ENCODE measurements around the gene PPP1R12A.
"Not testable (repeated sequence)": the region's sequence is repeated elsewhere in the genome, so short reads cannot be mapped to it uniquely, and the experiment has no call there.

PPP1R12A gene

DNA sequence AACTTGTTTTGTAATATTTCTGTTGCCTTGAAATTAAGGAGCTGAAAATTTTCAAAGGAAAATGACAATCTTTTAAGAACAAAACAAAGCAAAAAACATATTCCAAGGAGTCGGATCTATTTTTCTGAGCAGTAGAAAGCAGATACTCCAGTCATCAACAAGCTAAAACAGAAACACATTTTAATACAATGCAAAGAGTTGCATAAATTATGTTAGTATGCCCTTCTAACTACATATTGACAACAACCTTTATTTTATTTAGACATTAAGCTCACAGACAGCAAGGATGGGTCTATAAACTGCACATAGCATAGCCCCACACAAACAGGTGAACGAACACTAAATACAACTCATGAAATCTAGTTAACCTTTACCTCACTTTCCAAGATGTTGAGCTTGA, 106.0 kb downstream of the PPP1R12A start:
- H3K4me3 ChIP-seq (ENCODE audit: low read depth, low read length) = no peak overlapping the region
- no peak for DNase-seq (ENCODE audit: low read depth)
- no peak for TF ChIP-seq MYC (IDR thresholded peaks at IDR 0.05; ENCODE audit: low read depth, low read length)
- no peak for TF ChIP-seq POLR2A (IDR thresholded peaks at IDR 0.05; ENCODE audit: extremely low read depth, insufficient read length)
- TF ChIP-seq, protein P1, sequence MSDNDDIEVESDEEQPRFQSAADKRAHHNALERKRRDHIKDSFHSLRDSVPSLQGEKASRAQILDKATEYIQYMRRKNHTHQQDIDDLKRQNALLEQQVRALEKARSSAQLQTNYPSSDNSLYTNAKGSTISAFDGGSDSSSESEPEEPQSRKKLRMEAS (IDR thresholded peaks at IDR 0.05; ENCODE audit: low read depth, low read length) = no peak
- TF ChIP-seq, protein P2, sequence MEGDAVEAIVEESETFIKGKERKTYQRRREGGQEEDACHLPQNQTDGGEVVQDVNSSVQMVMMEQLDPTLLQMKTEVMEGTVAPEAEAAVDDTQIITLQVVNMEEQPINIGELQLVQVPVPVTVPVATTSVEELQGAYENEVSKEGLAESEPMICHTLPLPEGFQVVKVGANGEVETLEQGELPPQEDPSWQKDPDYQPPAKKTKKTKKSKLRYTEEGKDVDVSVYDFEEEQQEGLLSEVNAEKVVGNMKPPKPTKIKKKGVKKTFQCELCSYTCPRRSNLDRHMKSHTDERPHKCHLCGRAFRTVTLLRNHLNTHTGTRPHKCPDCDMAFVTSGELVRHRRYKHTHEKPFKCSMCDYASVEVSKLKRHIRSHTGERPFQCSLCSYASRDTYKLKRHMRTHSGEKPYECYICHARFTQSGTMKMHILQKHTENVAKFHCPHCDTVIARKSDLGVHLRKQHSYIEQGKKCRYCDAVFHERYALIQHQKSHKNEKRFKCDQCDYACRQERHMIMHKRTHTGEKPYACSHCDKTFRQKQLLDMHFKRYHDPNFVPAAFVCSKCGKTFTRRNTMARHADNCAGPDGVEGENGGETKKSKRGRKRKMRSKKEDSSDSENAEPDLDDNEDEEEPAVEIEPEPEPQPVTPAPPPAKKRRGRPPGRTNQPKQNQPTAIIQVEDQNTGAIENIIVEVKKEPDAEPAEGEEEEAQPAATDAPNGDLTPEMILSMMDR (IDR thresholded peaks at IDR 0.05; ENCODE audit: low read depth, low read length) = no peak

DNA sequence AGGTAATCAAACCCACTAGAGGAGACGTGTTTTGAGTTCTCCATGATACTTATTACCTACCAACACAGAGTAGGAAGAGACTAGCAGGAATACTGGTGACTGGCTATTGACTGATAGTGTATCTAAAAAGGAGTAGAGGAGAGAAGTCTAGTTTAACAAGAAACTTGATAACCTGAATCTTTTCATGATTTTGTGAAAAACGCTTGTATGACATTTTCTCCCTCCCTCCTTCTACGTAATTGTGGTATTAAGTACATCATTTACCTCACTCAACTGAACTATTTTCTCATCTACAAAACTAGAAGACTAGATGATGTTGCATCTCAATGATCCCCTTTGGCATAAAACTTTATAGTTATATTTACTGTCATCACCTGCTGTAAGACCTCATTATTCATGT, 107.4 kb downstream of the PPP1R12A start:
- DNase-seq (ENCODE audit: low read depth) = no peak
- H3K4me3 ChIP-seq (ENCODE audit: low read depth, low read length) = no peak overlapping the region
- TF ChIP-seq MYC (IDR thresholded peaks at IDR 0.05; ENCODE audit: low read depth, low read length) (no peak), POLR2A (IDR thresholded peaks at IDR 0.05; ENCODE audit: extremely low read depth, insufficient read length) (no peak)
- TF ChIP-seq, protein P1 (IDR thresholded peaks at IDR 0.05; ENCODE audit: low read depth, low read length) = no peak
- TF ChIP-seq, protein P2 (IDR thresholded peaks at IDR 0.05; ENCODE audit: low read depth, low read length) = no peak

DNA sequence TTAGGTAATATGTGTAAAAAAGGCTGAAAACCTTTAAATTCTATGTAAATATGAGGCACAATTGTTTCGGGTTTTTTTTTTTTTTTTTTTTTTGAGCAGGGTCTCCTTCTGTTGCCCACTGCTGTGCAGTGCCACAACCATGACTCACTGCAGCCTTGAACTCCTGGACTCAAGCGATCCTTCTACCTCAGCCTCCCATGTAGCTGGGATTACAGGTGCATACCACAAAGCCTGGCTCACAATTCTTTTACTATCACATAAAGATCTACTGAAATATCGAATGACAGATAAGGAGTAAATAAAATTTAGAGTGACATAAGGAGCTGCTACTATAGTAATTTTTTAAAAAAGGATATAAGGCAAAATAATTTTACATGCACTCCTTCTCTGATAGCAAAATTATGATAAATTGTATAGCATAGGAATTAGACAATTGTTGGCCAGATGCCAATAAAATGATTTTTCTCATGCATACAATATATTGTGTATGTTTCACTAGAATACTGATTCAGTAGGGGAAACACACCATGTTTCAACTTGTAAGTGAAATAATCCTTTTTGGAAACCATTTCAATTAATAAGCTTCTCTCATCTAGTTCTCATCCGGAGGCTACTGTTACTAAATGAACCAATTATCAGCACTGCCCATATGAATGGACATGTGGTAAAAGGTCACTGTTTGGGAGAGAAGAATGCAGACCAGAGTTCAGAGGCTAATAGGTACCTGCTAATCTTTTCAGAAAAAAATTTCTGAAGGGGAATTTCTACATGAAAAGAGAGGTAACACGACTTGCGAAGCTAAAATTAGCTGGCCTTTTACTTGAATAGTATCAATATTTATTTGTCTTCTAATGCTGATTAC, 108.4 kb downstream of the PPP1R12A start:
- TF ChIP-seq, protein P2 (IDR thresholded peaks at IDR 0.05; ENCODE audit: low read depth, low read length) = no peak
- TF ChIP-seq, protein P1 (IDR thresholded peaks at IDR 0.05; ENCODE audit: low read depth, low read length) = no peak
- TF ChIP-seq MYC (IDR thresholded peaks at IDR 0.05; ENCODE audit: low read depth, low read length) (no peak), POLR2A (IDR thresholded peaks at IDR 0.05; ENCODE audit: extremely low read depth, insufficient read length) (no peak)

DNA sequence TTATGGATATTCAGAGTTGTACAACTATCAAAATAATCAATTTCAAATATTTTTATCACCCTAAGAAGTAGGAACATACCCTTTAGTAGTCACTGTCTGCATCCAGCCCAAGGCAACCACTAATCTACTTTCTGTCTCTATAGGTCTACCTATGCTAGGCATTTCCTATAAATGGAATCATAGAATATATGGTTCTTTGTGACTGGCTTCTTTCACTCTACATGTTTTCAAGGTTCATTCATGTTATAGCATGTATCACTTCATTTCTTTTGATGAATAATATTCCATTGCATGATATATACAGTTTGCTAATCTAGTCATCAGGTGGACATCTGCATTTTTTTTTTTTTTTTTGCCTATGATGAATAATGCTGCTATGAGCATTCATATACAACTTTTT, 112.4 kb downstream of the PPP1R12A start:
- no peak overlapping the region for H3K4me3 ChIP-seq (ENCODE audit: low read depth, low read length)
- TF ChIP-seq, protein P2 (IDR thresholded peaks at IDR 0.05; ENCODE audit: low read depth, low read length) = no peak
- TF ChIP-seq POLR2A (IDR thresholded peaks at IDR 0.05; ENCODE audit: extremely low read depth, insufficient read length) (no peak), MYC (IDR thresholded peaks at IDR 0.05; ENCODE audit: low read depth, low read length) (no peak)
- TF ChIP-seq, protein P1 (IDR thresholded peaks at IDR 0.05; ENCODE audit: low read depth, low read length) = no peak
- DNase-seq (ENCODE audit: low read depth) = no peak

More for the DNA sequence above, 108.4 kb downstream of the PPP1R12A start:
- DNase-seq (ENCODE audit: low read depth) = no peak
- no peak overlapping the region for H3K4me3 ChIP-seq (ENCODE audit: low read depth, low read length)

DNA sequence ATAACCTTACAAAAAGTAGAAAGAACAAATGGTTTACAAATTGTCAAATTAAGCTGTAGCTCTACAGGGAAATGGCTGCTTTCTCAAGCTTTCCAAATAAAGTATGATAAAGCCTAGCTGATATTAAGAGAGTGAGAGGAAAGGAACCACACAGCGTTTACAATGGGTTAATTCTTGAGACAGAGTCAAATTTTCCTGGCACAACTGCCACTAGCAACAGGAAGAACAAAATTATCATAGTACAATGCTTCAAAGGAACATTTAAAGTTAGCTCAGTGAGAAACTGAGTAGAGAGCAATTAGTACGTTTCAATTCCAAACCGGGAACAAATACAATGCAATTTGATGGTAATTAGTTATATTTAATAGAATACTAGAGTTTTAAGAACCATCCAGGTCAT, 116.0 kb downstream of the PPP1R12A start:
- no peak overlapping the region for H3K4me3 ChIP-seq (ENCODE audit: low read depth, low read length)
- DNase-seq (ENCODE audit: low read depth) = no peak
- TF ChIP-seq, protein P2 (IDR thresholded peaks at IDR 0.05; ENCODE audit: low read depth, low read length) = no peak
- TF ChIP-seq MYC (IDR thresholded peaks at IDR 0.05; ENCODE audit: low read depth, low read length) (no peak), POLR2A (IDR thresholded peaks at IDR 0.05; ENCODE audit: extremely low read depth, insufficient read length) (no peak)
- TF ChIP-seq, protein P1 (IDR thresholded peaks at IDR 0.05; ENCODE audit: low read depth, low read length) = no peak

DNA sequence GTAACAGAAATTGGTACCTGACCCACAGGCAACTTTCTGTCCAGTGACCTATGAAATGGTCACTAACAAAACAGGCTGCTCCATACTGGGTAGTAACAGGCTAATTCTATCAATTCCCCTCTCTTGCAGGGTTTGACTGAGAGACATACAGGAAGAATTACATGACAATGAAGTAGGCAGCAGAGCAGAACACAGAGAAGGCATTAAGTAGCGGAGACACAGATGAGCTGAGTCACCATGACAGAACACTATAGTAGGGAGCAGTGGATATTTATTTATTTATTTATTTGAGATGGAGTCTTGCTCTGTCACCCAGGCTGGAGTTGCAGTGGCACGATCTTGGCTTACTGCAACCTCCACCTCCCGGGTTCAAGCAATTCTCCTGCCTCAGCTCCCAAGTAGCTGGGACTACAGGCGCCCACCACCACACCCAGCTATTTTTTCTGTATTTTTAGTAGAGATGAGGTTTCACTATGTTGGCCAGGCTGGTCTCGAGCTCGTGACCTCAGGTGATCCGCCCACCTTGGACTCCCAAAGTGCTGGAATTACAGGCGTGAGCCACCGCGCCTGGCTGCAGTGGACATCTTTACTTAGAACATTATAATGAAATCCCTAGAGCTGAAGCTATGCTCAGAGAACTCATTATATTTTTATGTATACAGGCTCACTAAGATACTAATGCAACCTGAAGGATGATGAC, 150.4 kb downstream of the PPP1R12A start:
- DNase-seq (ENCODE audit: low read depth); H3K4me3 ChIP-seq (ENCODE audit: low read depth, low read length): not testable (repeated sequence)
